ENCODE measurements around the gene BPIFA2. TPM values are rescaled to one million over a fixed set of nuclear protein-coding genes. Genes with fewer than 3 reads are reported as not detected.

The BPIFA2 gene
- total and polyA plus RNA-seq, 10 of the 15 experiments (the other 5 are each of a cell fraction or from before 2014, with no cell fraction given), result not detected

GRCh38 chr20:33211817-33212424 is 44.0 kb downstream of the BPIFA2 start:
- ChIA-PET RAD21 (ENCODE audit: unreplicated experiment) (interaction anchor here (1.7 kb wide), 1 partner anchor 310 kb away, joined by 5 read pairs; no protein-coding TSS in a partner anchor), CTCF (interaction anchor here (0.8 to 1.0 kb wide), 2 partner anchors 85 to 116 kb away, joined by 3 to 4 read pairs; no protein-coding TSS in a partner anchor), POLR2A (interaction anchor here (0.5 kb wide), 1 partner anchor 20 kb away, joined by 4 read pairs; no protein-coding TSS in a partner anchor), SMC1A (ENCODE audit: uncharacterized antibody, unreplicated experiment) (interaction anchor here (0.7 kb wide), 2 partner anchors 10 to 351 kb away, joined by 3 read pairs; no protein-coding TSS in a partner anchor)
- intact Hi-C loops (cut with micrococcal nuclease; ENCODE audit: unreplicated experiment) (loop anchor here (2.0 to 5.0 kb wide), 4 partner anchors 50 to 310 kb away; no protein-coding TSS in a partner anchor), in situ Hi-C loops (cut with MboI) (no loop called here)
- Histone ChIP-seq H3K9ac (ENCODE audit: control insufficient read depth, insufficient read depth, low read length) (no peak overlapping the region), H3K9me3 (replicated peaks; ENCODE audit: control insufficient read depth, insufficient read depth, low read length) (no peaks in the 10 kb centered on the region), H3K79me2 (ENCODE audit: control insufficient read depth, insufficient read depth, low read length) (no peaks in the 10 kb centered on the region), H3K4me2 (ENCODE audit: control insufficient read depth, insufficient read depth) (no peak overlapping the region), H3K4me1 (ENCODE audit: control insufficient read depth, insufficient read depth, low read length) (no peaks in the 10 kb centered on the region), H3K36me3 (ENCODE audit: control insufficient read depth in 2 of 2, insufficient read depth in 2 of 2, low read length in 1 of 2) (no peaks in the 10 kb centered on the region), H3K4me3 (no peak overlapping the region), H3K27ac (ENCODE audit: control insufficient read depth, insufficient read depth) (no peak overlapping the region), H2AFZ (ENCODE audit: control insufficient read depth, low read depth, low read length) (no peak overlapping the region), H4K20me1 (ENCODE audit: control insufficient read depth, insufficient read depth) (0 out of 2 replicates have a peak, but pooled peaks cover 4% of the 10 kb centered on the region), H3K27me3 (replicated peaks in 1 of 2; ENCODE audit: control insufficient read depth in 2 of 2, insufficient read depth in 2 of 2, low read length in 1 of 2) (peaks cover 0 to under 1% of the 10 kb centered on the region in 2 experiments; a peak in 2 of 4 replicates)
- TF ChIP-seq CTCF (IDR thresholded peaks at IDR 0.05 in 2 of 3, conservative IDR thresholded peaks at IDR 0.05 in 1 of 3; ENCODE audit: control insufficient read depth in 2 of 3, extremely low read depth in 1 of 3, insufficient read depth in 1 of 3, low read depth in 3 of 3, low read length in 3 of 3) (peak; percentile 54 to 58 (median 55)), RAD21 (IDR thresholded peaks at IDR 0.05; ENCODE audit: insufficient read depth, low read depth, low read length) (peak; percentile 62), SMC3 (IDR thresholded peaks at IDR 0.05; ENCODE audit: borderline replicate concordance, low read length) (peak; percentile 42; the same call in 1 of the 2 replicates), SIX5 (IDR thresholded peaks at IDR 0.05; ENCODE audit: low read depth, low read length, severe bottlenecking) (no peak)
- FAIRE-seq, result peak; percentile 78
- ATAC-seq, result peak; percentile 72
- no peak for DNase-seq (ENCODE audit: low read depth, low spot score)
- WGBS (ENCODE audit: insufficient coverage, insufficient replicate concordance, low lambda C conversion rate, missing lambda C conversion rate), result 6% methylated on average over 5 of the region's 5 CpGs
- BruUV-seq (replicated peaks), result no TSS peak
